ENCODE results near the gene ST8SIA2.

GRCh38 chr15:92462424-92463125 lies 68.9 kb downstream of the ST8SIA2 start:
- TF ChIP-seq CTCF (conservative IDR thresholded peaks at IDR 0.05) (no peak), ZFX (IDR thresholded peaks at IDR 0.05) (no peak)

All from C4-2B (cell line).